GM18870 (cell line): Measurements from ENCODE around the gene SLC38A7.
"Not testable (repeated sequence)": the region's sequence is repeated elsewhere in the genome, so short reads cannot be mapped to it uniquely, and the experiment has no call there.

Experiments
- ATAC-seq: cut with Tn5 transposase; IDR thresholded peaks from one replicate; pipeline ENCODE4 v1.9.1; 2021; ENCODE audit warnings: moderate library complexity; ENCODE audit not compliant: unreplicated experiment

Gene SLC38A7

DNA sequence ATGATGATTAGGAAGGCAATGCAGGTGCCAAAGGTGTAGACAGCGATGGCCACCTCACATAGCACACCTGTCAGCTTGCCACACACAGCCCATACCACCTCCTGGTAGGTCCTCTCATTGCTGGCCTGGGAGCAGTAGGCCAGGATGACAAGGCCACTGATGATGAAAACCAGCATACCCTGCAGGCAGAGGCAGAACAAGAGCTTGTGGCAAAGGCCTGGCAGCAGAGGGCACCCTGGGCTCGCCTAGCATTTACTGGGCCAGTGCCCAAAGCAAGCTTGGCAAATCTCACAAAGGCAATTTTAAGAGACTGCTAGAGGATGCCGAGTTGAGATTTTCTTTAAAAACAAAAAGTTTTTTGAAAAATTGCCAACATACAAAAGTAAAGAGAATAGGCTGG, 5.9 kb downstream of the SLC38A7 start:
- ATAC-seq, result no peak

DNA sequence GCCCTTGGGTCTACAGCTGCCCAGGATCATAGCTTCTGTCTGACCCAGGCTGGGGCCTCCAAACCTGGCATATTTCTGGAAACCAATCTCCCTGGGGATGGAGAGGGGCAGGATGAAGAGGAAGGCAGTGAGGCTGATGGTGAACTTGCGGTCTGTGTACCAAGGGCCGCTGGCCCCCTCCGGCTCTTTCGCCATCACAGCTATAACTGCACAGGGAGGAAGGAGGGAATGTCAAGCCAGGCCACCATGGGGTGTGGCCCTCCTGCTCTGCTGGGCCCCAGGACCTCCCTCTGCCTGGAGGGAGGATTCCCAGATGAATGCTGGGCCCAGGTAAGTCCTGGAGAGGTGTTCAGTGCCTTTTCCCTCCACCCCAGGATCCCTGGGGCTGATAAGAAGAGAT, 6.3 kb downstream of the SLC38A7 start:
- ATAC-seq, result no peak

DNA sequence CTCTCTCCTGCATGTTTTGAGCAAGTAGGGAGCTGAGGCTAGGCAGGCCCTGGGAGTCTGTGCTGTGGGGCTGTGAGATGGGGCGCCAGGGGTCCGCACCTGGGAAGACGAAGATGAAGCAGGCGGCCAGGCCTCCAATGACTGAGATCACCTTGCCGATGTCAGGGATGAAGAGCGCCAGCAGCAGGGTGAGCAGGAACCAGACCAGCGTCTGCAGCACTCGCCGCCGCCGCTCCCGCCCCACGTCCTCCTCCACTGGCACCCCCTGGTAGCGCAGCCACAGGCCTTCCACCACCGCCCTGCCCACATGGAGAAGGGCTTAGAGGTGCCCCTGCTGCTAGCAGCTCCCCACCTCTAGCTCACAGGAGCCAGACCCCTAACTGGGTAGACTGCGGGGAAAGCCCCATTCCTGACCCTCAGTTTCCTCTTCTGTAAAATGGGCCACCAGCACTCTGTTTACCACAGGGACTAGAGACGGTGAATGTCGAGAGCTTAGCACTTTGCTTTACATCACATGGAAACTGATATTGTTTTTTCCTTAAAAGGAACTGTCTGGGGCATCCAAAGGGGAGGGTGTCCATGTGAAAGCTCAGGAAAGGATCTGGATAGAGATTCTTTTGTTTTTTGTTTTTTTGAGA, 13.5 kb downstream of the SLC38A7 start:
- ATAC-seq, result no peak

DNA sequence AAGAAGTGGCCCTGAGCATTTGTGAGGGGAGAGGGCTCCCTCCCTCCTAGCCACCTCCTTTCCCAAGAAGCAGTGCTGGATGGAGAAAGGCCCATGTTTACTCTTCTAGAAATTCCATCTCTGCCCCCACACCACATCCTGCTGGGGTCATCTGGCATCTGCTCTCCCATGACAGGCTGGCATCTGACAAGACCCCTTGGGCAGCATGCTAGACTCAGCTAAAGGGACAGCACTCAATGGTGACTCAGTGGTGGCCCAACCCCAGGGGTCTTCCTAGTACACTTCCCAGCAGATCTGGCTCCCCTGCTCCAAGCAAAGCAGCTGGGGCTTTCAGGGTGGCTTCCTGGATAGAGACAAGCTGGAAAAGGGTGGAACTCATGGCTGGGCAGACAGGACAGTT, 14.4 kb downstream of the SLC38A7 start:
- no peak for ATAC-seq

DNA sequence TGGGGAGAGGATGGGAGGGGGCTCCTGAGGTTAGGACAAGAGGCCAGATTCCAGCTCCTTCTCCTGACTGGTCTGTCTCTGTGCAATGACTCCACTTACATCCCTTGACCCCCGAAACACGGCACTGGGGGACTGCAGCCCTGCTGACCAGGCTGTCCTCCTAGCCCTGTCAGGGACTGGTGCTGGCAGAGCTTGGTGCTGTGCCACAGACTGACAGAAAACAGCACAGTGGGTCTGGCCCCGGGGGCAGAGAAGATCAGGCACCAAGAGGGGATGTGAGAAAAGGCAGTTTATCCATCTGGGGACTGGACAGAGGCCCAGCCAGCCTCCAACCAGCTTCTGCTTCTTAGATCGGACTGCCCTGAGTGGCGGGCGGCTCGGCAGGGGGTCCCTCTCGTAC, 19.4 kb downstream of the SLC38A7 start:
- ATAC-seq, result no peak

DNA sequence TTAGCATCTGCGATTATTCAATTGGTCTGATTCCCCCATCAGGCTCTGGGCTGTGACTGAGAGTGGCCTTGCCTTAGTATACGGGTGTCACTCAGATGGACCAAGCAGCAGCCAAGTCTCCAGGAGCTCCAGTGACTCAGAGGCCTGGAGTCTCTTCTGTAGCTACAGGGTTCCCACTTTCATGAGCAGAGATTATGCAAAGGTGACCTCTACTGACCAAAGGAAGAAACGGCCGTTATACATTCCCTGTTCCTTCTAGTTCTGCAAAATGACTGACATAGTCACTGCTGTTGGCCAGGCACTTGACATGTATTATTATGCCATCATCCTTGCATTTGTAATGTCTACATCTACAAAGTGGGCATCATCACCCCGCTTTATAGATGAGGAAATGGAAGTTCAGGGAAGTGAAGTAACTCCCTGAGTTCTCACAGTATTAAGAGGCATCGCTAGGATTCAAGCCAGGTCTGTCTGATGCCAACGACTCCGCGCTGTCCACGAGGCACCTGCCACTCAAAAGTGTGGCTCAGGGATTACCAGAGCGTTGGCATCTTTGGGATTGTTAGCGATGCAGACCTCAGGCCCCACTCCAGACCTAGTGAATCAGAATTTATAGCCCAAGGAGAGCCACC, 23.3 kb downstream of the SLC38A7 start:
- ATAC-seq, result no peak

DNA sequence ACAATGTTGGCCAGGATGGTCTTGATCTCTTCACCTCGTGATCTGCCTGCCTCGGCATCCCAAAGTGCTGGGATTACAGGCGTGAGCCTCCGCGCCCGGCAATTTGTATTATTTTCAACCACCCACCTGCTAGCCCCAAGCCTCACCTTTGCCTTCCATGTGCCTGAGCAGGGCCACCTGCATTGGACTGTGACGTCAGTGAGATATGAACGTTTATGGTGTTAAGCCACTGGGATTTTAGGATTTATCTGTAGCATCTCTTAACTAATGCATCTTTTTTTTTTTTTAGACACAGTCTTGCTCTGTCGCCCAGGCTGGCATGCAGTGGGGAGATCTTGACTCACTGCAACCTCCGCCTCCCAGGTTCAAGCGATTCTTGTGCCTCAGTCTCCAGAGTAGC, 24.7 kb downstream of the SLC38A7 start:
- not testable (repeated sequence) for ATAC-seq

DNA sequence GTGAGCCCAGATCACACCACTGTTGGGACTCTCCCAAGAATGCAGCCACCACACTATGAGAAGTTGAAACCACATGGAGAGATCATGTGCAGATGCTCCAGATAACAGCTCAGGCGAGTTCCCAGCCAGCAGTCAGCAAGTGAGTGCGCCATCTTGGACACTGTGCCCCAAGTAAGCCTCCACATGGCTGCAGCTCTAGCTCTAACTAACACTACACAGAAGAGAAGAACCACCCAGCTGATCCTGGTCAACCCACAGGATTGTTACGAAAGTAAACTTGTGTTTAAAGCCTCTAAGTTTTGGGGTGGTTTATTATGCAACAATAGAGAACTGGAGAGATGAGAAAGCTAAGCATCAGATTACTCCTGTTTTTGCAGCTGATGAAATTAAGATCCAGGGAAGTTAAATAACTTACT, 25.8 kb downstream of the SLC38A7 start:
- no peak for ATAC-seq

DNA sequence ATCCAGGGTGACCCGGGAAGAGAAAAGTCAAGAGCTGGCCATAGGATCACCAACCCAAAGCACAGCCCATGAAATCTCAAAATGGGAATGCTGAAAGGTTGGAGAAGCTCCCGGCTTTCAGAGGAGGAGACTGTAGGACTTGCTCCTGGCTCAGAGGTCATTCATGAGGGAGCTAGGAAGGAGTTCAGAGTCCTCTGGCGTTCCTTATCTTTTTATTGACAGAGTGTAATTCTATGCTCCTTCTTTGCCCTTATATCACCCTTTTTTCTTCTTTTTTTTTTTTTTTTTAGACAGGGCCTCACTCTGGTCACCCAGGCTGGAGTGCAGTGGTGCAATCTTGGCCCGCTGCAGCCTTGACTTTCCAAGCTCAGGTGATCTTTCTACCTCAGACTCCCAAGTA, 27.7 kb downstream of the SLC38A7 start:
- no peak for ATAC-seq

DNA sequence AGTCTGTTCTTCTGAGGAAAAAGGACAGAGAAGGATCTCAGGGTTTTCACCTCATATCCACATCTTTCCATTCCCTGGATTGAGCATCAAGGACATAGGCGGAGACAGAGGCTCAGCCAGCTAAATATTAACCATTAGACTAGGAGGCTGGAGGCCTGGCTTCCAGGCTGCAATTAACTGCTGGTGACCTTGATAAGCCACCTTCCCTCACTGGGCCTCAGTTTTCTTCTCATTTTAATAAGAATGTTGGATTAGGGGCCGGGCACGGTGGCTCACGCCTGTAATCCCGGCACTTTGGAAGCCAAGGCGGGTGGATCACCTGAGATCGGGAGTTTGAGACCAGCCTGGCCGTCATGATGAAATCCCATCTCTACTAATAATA, 29.4 kb downstream of the SLC38A7 start:
- no peak for ATAC-seq

DNA sequence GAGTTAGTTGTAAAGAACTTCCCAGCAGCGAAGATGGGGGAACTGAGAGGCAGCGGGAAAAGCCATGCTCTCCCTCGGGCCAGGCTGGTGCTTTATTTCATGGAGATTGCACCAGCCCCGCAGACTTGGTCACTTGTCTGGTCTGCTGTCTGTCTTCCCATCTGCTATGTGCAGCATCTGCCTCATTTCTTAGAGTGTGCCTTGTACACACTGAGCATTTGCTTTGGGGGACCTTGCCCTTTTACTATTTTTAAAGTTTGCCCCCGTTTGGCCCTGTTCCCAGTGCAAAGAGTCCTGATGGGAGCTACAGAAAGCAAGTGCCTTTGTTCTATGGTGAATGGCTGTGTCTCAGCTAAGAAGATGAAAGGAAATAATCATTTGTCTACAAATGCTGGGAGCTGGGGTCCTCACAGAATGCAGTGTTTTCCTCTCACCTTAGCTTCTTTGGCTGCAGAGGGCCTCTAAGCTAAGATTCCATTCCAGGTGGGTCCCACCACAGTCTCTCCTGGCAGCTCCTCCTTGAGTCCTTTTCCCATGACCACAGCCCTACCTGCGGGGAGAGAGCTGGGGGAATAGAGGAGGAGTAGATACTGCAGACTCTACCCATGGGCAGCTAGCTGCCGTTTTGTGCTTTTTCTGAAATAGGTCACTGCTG, 29.9 kb downstream of the SLC38A7 start:
- no peak for ATAC-seq

DNA sequence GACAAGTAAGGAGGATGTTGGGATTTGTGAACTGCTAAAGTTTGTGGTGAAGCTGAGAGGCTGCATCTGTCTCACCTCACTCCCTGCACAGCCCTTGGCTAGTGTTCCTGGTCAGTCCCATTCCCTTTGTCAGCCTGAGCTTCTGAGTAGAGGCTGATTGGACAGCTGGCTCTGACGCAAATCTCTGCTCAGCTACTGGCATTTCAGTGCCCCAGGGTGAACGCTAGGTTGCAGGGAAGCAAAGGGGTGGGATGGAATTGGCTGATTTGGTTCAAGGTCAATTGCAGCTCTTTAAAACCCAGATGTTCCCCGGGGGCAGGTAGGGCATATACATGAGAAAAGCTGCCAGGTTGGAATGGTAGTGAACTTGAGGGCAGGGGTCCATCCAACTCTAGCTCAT, 31.8 kb downstream of the SLC38A7 start:
- ATAC-seq, result no peak

DNA sequence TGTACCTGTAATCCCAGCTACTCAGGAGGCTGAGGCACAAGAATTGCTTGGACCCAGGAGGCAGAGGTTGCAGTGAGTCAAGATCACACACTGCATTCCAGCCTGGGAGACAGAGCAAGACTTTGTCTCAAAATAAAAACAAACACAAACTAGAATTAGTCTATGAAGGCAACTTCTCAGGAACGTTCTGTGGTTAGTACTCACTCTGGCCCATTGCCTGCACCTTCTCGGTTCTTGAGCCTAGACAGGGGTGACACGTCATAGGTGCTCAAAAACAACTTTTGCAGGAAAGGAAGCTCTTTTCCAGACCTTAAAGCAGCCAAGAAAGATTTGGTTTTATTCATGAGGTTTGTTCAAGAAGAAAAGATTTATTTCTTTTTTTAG, 32.6 kb downstream of the SLC38A7 start:
- no peak for ATAC-seq

DNA sequence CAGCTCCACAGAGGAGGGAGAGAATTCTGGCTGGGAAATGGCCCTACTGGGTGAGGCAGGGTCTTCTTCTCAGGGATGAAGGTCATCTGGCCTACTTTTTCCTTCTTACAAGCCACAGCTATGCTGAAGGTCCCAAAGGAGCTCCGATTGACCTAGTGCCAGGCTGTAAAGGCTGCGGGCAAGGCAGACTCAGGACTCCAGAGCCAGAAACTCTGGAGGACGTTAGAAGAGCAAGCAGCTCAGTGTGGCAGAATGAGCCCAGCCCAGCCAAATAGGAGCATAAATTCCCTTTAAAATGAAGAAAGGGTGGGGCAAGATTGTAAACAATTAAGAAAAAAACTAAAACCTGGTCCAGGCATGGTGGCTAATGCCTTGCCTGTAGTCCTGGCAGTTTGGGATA, 34.9 kb downstream of the SLC38A7 start:
- no peak for ATAC-seq

DNA sequence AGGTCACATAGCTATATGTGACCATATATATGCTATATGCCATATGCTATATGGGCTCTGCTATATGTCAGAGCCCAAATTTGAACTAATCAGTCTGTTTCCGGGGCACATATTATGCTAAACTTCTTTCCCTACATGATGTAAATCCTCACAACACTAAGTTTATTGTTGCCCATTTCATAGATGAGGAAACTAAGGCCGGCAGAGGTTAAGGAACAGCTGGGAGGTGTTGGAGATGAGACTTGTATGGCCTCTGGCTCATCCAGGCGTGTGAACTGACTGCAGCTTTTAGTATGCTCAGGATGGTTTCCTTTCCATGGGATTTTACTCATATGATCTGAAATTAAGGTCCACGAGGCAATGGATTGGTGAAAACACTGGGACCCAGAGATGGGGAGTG, 37.5 kb downstream of the SLC38A7 start:
- ATAC-seq, result no peak

DNA sequence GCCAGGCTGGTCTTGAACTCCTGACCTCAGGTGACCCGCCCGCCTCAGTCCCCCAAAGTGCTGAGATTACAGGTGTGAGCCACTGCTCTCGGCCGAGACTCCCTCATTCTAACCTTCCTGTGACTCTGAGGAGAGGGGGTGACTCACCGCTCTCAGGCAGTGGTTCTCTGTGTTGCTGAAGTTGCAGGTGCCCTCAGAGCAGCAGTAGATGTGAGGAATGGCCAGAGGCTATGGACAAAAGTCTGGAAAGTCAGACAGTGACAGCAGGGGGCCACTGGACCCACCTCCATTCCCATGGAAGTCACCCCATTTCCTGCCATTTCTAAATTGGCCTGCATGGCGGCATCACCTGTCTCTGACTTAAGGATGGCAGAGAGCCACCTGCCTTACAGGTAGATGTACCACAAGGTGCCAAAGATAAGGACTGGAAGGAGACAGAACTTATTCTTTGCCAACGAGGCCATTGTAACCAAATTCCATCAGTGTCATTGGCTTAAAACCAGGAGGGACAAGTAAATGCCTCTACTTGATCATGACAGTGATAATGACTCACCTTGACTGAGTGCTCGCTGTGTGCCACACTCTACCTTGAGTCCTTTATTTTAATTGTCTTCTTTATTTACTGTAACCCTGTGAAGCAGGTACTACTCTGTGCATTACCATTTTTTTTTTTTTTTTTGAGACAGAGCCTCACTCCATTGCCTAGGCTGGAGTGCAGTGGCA, 39.6 kb downstream of the SLC38A7 start:
- ATAC-seq, result no peak

DNA sequence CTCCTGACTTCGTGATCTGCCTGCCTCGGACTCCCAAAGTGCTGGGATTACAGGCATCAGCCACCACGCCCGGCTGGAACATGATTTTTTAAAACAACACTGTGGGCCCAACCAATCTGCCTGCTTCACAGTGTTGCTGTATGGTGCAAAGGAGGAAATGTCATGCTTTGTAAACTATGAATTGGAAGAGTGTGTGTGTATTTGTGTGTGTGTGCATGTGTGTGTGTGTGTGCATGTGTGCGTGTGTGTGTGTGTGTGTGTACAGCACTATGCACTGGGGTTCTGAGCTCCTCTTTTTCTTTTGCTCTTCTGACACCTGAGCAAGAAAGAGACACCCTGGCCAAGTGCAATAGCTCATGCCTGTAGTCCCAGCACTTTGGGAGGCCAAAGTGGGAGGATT, 40.5 kb downstream of the SLC38A7 start:
- ATAC-seq, result no peak

DNA sequence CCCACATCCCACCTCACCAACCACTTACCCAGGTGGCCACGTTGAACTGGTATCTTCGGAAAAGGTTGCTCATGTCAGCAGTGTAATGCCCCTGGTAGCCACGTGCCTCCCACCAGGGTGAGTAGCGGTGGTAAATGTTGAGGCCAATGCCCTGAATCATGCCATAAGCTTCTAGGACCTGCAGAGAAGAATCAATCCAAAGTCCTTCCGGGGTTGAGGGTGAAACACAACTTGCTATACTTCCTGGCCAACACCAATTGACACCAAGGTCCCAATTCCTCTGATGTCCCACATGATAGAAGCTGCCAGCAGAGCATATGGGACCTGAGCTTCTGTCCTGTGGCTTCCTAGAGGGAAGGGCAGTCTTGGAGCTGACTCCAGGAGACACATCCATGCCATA, 43.6 kb downstream of the SLC38A7 start:
- ATAC-seq, result no peak

DNA sequence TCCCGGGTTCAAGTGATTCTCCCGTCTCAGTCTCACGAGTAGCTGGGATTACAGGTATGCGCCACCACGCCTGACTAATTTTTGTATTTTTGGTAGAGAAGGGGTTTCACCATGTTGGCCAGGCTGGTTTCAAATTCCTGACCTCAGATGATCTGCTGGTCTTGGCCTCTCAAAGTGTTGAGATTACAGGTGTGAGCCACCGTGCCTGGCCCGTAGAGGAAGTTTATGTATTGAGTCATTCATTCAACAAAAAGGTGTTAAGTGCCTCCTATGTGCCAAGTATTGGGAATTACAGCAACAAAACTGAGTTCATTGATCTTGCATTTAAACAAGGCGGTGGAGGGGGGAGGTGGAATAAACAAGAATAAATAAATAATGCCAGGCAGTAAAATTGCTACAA, 44.7 kb downstream of the SLC38A7 start:
- ATAC-seq, result no peak

DNA sequence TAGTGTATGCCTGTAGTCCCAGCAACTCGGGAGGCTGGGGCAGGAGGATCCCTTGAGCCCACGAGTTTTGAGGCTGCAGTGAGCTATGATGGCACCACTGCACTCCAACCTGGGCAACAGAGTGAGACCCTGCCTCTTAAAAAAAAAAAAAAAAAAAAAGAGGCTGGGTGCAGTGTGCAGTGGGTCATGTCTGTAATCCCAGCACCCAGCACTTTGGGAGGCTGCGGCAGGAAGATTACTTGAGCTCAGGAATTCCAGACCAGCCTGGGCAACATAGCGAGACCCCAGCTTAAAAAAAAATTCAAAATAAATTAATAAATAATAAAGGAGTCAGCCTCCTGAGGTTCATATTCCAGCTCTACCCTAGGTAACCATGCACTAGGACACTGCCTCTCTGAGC, 45.3 kb downstream of the SLC38A7 start:
- no peak for ATAC-seq

DNA sequence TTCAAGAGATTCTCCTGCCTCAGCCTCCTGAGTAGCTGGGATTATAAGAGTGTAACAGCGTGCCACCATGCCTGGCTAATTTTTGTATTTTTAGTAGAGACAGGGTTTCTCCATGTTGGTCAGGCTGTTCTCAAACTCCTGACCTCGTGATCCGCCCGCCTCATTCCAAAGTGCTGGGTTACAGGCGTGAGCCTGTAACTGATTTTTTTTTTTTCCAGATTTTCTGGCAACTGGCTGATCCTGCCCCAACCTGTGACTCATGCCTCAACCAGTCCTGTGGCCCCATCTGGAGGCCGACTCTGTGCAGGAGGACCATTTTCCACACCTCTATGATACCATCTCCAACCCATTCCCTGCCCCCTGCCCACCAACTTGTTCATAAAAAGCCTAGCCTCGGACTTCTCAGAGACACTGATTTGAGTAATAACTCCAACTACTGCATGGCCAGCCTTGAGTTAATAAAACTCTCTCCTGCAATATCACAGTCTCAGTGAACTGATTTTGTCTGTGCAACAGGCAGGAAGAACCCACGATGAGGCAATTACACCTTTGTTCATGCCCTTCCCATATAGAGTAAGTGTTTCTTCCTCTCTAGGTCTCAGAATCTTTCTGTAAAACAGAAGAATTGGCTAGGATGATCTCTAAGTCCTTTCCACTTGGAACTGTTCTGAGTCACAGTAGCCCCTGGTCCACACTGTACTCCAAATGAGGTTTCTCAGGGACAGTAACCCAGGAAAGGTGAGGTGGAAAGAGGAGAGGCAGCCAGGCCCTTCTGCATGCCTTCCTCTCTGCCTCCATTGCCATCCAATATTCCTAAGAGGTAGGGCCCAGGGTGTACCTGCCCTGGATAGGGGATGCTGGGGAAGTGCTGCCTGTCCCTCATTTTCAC, 46.2 kb downstream of the SLC38A7 start:
- no peak for ATAC-seq
